Measurements from ENCODE around the gene TTC17.
"Not testable (repeated sequence)": the region's sequence is repeated elsewhere in the genome, so short reads cannot be mapped to it uniquely, and the experiment has no call there.

The TTC17 gene

DNA sequence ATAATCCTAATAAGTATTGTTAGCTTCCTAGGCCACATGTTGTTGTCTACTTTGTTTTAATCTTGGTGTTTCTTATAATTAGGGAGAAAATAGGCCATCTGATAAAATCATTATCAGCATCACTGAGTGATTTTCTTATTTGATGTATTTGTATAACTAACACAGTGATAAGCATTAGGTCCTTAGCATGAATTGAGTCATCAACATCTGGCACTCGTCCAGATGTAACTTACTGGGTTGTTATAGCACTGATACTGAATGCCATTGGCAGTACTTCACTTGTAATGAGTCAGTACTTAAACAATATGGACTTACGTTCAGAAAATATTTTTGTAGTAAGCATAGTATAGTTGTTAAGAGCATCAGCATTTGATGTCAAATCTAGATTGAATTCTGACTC, 30.7 kb upstream of the TTC17 start (continued):
- TF ChIP-seq, protein P1, sequence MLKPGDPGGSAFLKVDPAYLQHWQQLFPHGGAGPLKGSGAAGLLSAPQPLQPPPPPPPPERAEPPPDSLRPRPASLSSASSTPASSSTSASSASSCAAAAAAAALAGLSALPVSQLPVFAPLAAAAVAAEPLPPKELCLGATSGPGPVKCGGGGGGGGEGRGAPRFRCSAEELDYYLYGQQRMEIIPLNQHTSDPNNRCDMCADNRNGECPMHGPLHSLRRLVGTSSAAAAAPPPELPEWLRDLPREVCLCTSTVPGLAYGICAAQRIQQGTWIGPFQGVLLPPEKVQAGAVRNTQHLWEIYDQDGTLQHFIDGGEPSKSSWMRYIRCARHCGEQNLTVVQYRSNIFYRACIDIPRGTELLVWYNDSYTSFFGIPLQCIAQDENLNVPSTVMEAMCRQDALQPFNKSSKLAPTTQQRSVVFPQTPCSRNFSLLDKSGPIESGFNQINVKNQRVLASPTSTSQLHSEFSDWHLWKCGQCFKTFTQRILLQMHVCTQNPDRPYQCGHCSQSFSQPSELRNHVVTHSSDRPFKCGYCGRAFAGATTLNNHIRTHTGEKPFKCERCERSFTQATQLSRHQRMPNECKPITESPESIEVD (tag by site-specific recombination; IDR thresholded peaks at IDR 0.05) = peak; percentile 23; the same call in 1 of the 2 replicates
- TF ChIP-seq ZBTB1 (tag by site-specific recombination; IDR thresholded peaks at IDR 0.05) = no peak
- TF ChIP-seq ZNF133 (tag by site-specific recombination; IDR thresholded peaks at IDR 0.05) = no peak
- TF ChIP-seq ZNF785 (tag by site-specific recombination; IDR thresholded peaks at IDR 0.05) = no peak
- no peak for TF ChIP-seq ZBTB49 (tag by site-specific recombination; IDR thresholded peaks at IDR 0.05; ENCODE audit: low read depth)
- TF ChIP-seq ZNF621 (tag by site-specific recombination; IDR thresholded peaks at IDR 0.05) = no peak
- no peak for TF ChIP-seq WT1 (tag by site-specific recombination; IDR thresholded peaks at IDR 0.05)
- 0 out of 2 replicates have a peak, but pooled peaks have one; percentile 21 for TF ChIP-seq ZEB2 (tag by site-specific recombination; IDR thresholded peaks at IDR 0.05)
- 0 out of 2 replicates have a peak, but pooled peaks have one; percentile 16 for TF ChIP-seq ZNF366 (tag by site-specific recombination; conservative IDR thresholded peaks at IDR 0.05)
- no peak for TF ChIP-seq ZNF488 (tag by site-specific recombination; IDR thresholded peaks at IDR 0.05)
- TF ChIP-seq ZNF768 (tag by site-specific recombination; IDR thresholded peaks at IDR 0.05) = no peak

GRCh38 chr11:43328482-43328881, 30.2 kb upstream of the TTC17 start:
- Histone ChIP-seq H3K27ac (ENCODE audit: extremely low read depth, low read depth, low read length) (no peak overlapping the region), H3K4me3 (ENCODE audit: low read depth, low read length) (no peak overlapping the region), H3K36me3 (ENCODE audit: control insufficient read depth in 2 of 2, insufficient read depth in 1 of 2, low read length in 2 of 2) (peaks cover 31 to 99% of the 10 kb centered on the region in 2 experiments), H3K4me1 (ENCODE audit: control insufficient read depth, insufficient read depth, low read length) (peaks cover 3% of the 10 kb centered on the region; the same call in 1 of the 2 replicates), H3K9me3 (ENCODE audit: control insufficient read depth, insufficient read depth, low read depth, low read length) (no peaks in the 10 kb centered on the region)
- ChIA-PET POLR2A (no interaction called here), CTCF (interaction anchor here (0.7 to 4.2 kb wide), 3 partner anchors 16 to 251 kb away, joined by 3 to 25 read pairs (median 5); partner anchors contain the start of gene API5)
- no peak for TF ChIP-seq ZNF585B (tag by site-specific recombination; IDR thresholded peaks at IDR 0.05)
- no peak for TF ChIP-seq PRDM1 (tag by site-specific recombination; IDR thresholded peaks at IDR 0.05)
- TF ChIP-seq, protein P2, sequence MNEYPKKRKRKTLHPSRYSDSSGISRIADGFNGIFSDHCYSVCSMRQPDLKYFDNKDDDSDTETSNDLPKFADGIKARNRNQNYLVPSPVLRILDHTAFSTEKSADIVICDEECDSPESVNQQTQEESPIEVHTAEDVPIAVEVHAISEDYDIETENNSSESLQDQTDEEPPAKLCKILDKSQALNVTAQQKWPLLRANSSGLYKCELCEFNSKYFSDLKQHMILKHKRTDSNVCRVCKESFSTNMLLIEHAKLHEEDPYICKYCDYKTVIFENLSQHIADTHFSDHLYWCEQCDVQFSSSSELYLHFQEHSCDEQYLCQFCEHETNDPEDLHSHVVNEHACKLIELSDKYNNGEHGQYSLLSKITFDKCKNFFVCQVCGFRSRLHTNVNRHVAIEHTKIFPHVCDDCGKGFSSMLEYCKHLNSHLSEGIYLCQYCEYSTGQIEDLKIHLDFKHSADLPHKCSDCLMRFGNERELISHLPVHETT (tag by site-specific recombination; IDR thresholded peaks at IDR 0.05) = no peak
- TF ChIP-seq ZNF561 (tag by site-specific recombination; IDR thresholded peaks at IDR 0.05; ENCODE audit: borderline replicate concordance) = no peak

GRCh38 chr11:43341159-43341558, 17.6 kb upstream of the TTC17 start:
- Histone ChIP-seq H3K36me3 (ENCODE audit: control insufficient read depth in 2 of 2, insufficient read depth in 1 of 2, low read length in 2 of 2) (peaks cover 14 to 61% of the 10 kb centered on the region in 2 experiments), H3K4me1 (ENCODE audit: control insufficient read depth, insufficient read depth, low read length) (no peaks in the 10 kb centered on the region), H3K4me3 (ENCODE audit: low read depth, low read length) (no peak overlapping the region), H3K27ac (ENCODE audit: extremely low read depth, low read depth, low read length) (no peak overlapping the region), H3K9me3 (ENCODE audit: control insufficient read depth, insufficient read depth, low read depth, low read length) (no peaks in the 10 kb centered on the region)
- TF ChIP-seq ZNF211 (tag by site-specific recombination; IDR thresholded peaks at IDR 0.05; ENCODE audit: low read depth) (no peak), SCRT1 (tag by site-specific recombination; IDR thresholded peaks at IDR 0.05; ENCODE audit: borderline replicate concordance) (peak; percentile 96), SCRT2 (tag by site-specific recombination; IDR thresholded peaks at IDR 0.05) (peak; percentile 98), MZF1 (tag by site-specific recombination; IDR thresholded peaks at IDR 0.05; ENCODE audit: borderline replicate concordance) (no peak)
- TF ChIP-seq, protein P3, sequence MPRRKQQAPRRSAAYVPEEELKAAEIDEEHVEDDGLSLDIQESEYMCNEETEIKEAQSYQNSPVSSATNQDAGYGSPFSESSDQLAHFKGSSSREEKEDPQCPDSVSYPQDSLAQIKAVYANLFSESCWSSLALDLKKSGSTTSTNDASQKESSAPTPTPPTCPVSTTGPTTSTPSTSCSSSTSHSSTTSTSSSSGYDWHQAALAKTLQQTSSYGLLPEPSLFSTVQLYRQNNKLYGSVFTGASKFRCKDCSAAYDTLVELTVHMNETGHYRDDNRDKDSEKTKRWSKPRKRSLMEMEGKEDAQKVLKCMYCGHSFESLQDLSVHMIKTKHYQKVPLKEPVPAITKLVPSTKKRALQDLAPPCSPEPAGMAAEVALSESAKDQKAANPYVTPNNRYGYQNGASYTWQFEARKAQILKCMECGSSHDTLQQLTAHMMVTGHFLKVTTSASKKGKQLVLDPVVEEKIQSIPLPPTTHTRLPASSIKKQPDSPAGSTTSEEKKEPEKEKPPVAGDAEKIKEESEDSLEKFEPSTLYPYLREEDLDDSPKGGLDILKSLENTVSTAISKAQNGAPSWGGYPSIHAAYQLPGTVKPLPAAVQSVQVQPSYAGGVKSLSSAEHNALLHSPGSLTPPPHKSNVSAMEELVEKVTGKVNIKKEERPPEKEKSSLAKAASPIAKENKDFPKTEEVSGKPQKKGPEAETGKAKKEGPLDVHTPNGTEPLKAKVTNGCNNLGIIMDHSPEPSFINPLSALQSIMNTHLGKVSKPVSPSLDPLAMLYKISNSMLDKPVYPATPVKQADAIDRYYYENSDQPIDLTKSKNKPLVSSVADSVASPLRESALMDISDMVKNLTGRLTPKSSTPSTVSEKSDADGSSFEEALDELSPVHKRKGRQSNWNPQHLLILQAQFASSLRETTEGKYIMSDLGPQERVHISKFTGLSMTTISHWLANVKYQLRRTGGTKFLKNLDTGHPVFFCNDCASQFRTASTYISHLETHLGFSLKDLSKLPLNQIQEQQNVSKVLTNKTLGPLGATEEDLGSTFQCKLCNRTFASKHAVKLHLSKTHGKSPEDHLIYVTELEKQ (tag by site-specific recombination; IDR thresholded peaks at IDR 0.05; ENCODE audit: borderline replicate concordance) = no peak
- CTCF ChIA-PET = no interaction called here
- POLR2A ChIA-PET = no interaction called here

- POLR2A ChIA-PET; H3K9me3 ChIP-seq (ENCODE audit: control insufficient read depth, insufficient read depth, low read depth, low read length); H3K36me3 ChIP-seq (ENCODE audit: control insufficient read depth in 2 of 2, insufficient read depth in 1 of 2, low read length in 2 of 2); H3K4me3 ChIP-seq (ENCODE audit: low read depth, low read length); H3K4me1 ChIP-seq (ENCODE audit: control insufficient read depth, insufficient read depth, low read length); CTCF ChIA-PET; H3K27ac ChIP-seq (ENCODE audit: extremely low read depth, low read depth, low read length): not testable (repeated sequence)
Observed at GRCh38 chr11:43351426-43351825, 7.3 kb upstream of the TTC17 start.
